ENCODE data around the gene ERP44.

GRCh38 chr9:100038472-100038871, 60.3 kb downstream of the ERP44 start:
- TF ChIP-seq, protein P1, sequence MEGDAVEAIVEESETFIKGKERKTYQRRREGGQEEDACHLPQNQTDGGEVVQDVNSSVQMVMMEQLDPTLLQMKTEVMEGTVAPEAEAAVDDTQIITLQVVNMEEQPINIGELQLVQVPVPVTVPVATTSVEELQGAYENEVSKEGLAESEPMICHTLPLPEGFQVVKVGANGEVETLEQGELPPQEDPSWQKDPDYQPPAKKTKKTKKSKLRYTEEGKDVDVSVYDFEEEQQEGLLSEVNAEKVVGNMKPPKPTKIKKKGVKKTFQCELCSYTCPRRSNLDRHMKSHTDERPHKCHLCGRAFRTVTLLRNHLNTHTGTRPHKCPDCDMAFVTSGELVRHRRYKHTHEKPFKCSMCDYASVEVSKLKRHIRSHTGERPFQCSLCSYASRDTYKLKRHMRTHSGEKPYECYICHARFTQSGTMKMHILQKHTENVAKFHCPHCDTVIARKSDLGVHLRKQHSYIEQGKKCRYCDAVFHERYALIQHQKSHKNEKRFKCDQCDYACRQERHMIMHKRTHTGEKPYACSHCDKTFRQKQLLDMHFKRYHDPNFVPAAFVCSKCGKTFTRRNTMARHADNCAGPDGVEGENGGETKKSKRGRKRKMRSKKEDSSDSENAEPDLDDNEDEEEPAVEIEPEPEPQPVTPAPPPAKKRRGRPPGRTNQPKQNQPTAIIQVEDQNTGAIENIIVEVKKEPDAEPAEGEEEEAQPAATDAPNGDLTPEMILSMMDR (IDR thresholded peaks at IDR 0.05; ENCODE audit: low read depth, low read length) = no peak
- TF ChIP-seq MYC (IDR thresholded peaks at IDR 0.05; ENCODE audit: low read depth, low read length) (no peak), POLR2A (IDR thresholded peaks at IDR 0.05; ENCODE audit: extremely low read depth, insufficient read length) (no peak)
- TF ChIP-seq, protein P2, sequence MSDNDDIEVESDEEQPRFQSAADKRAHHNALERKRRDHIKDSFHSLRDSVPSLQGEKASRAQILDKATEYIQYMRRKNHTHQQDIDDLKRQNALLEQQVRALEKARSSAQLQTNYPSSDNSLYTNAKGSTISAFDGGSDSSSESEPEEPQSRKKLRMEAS (IDR thresholded peaks at IDR 0.05; ENCODE audit: low read depth, low read length) = no peak
